HG03064 (cell line): ENCODE results near the gene ZNF185.

Experiments
- ATAC-seq: cut with Tn5 transposase; IDR thresholded peaks from one replicate; pipeline ENCODE4 v1.9.1; 2021; ENCODE audit warnings: low read depth; ENCODE audit not compliant: unreplicated experiment

The ZNF185 gene

GRCh38 chrX:152897222-152898131 is at the start of gene ZNF185:
Gene ZNF185, plus strand, starts transcription at chrX:152898067. Its CDS starts 16,423 bp downstream, at chrX:152914490.
- ATAC-seq = no peak

- no peak for ATAC-seq
Observed at GRCh38 chrX:152850465-152850864, 47.4 kb upstream of the ZNF185 start.

GRCh38 chrX:152853986-152854385 is 43.9 kb upstream of the ZNF185 start:
- no peak for ATAC-seq

- no peak for ATAC-seq
Observed at GRCh38 chrX:152861116-152861515, 36.8 kb upstream of the ZNF185 start.

- ATAC-seq = no peak
Observed at GRCh38 chrX:152861826-152862225, 36.0 kb upstream of the ZNF185 start.

- ATAC-seq = no peak
Observed at GRCh38 chrX:152865232-152865920, 32.5 kb upstream of the ZNF185 start.

GRCh38 chrX:152866386-152866785 is 31.5 kb upstream of the ZNF185 start:
- ATAC-seq = no peak

- ATAC-seq = no peak
Observed at GRCh38 chrX:152869972-152870371, 27.9 kb upstream of the ZNF185 start.

GRCh38 chrX:152871260-152871659 is 26.6 kb upstream of the ZNF185 start:
- ATAC-seq = no peak

GRCh38 chrX:152872522-152872921 is 25.3 kb upstream of the ZNF185 start:
- ATAC-seq = no peak

GRCh38 chrX:152873361-152873760 is 24.5 kb upstream of the ZNF185 start:
- ATAC-seq = no peak

GRCh38 chrX:152876931-152877840 is 20.7 kb upstream of the ZNF185 start:
- no peak for ATAC-seq

GRCh38 chrX:152878976-152879755 is 18.7 kb upstream of the ZNF185 start:
- ATAC-seq = no peak

- ATAC-seq = no peak
Observed at GRCh38 chrX:152881289-152881688, 16.6 kb upstream of the ZNF185 start.

- ATAC-seq = no peak
Observed at GRCh38 chrX:152884171-152884570, 13.7 kb upstream of the ZNF185 start.

- no peak for ATAC-seq
Observed at GRCh38 chrX:152886716-152887115, 11.2 kb upstream of the ZNF185 start.

- no peak for ATAC-seq
Observed at GRCh38 chrX:152892499-152892898, 5.4 kb upstream of the ZNF185 start.

- ATAC-seq = no peak
Observed at GRCh38 chrX:152892999-152893891, 4.6 kb upstream of the ZNF185 start.
